Measurements from ENCODE around the gene ESRRG. TPM values are rescaled to one million over a fixed set of nuclear protein-coding genes. Genes with fewer than 3 reads are reported as not detected.

ESRRG gene
- total RNA-seq, 4 donors from 2014 or later: 0.76 to 7.0 (median 5.2) TPM

GRCh38 chr1:216599851-216600250 is 123.4 kb downstream of the ESRRG start:
- 90 to 92% methylated on average over 6 of the region's 6 CpGs for WGBS, 2 donors
- intact Hi-C loops (cut with DNase I; ENCODE audit: low total_unique reads): no loop called here

DNA sequence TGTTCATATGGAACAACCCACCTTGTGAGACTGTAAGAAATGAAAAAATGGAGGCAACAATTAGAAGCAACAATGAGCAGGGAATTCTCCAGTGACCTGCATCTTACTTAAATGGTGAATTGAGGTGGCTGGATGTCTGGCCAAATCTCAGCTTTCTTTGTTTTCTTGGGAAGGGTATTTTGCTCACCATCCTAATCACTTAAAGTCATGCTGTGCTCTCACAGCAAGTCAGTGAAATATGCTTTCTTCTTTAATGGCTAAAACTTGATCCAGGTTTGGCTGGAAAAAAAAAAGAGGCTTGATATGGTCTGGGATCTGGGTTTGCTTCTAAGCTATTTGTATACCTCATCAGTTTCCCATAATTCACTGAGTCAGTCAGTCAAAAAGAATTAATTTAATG is 124.8 kb downstream of the ESRRG start:
- no peak overlapping the region for H3K4me3 ChIP-seq (ENCODE audit: low read depth, poor library complexity, severe bottlenecking)
- no peak for TF ChIP-seq POLR2A (IDR thresholded peaks at IDR 0.05)
- TF ChIP-seq, protein P1, sequence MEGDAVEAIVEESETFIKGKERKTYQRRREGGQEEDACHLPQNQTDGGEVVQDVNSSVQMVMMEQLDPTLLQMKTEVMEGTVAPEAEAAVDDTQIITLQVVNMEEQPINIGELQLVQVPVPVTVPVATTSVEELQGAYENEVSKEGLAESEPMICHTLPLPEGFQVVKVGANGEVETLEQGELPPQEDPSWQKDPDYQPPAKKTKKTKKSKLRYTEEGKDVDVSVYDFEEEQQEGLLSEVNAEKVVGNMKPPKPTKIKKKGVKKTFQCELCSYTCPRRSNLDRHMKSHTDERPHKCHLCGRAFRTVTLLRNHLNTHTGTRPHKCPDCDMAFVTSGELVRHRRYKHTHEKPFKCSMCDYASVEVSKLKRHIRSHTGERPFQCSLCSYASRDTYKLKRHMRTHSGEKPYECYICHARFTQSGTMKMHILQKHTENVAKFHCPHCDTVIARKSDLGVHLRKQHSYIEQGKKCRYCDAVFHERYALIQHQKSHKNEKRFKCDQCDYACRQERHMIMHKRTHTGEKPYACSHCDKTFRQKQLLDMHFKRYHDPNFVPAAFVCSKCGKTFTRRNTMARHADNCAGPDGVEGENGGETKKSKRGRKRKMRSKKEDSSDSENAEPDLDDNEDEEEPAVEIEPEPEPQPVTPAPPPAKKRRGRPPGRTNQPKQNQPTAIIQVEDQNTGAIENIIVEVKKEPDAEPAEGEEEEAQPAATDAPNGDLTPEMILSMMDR (IDR thresholded peaks at IDR 0.05): no peak
- intact Hi-C loops (cut with DNase I; ENCODE audit: low total_unique reads): no loop called here
- DNase-seq (ENCODE audit: low spot score in 2 of 2): no peak

More at GRCh38 chr1:216599851-216600250, 123.4 kb downstream of the ESRRG start:
- DNase-seq (ENCODE audit: low spot score in 2 of 2): no peak
- H3K4me3 ChIP-seq (ENCODE audit: low read depth, poor library complexity, severe bottlenecking): no peak overlapping the region
- no peak for TF ChIP-seq POLR2A (IDR thresholded peaks at IDR 0.05)
- TF ChIP-seq, protein P1 (IDR thresholded peaks at IDR 0.05): no peak

- intact Hi-C loops (cut with DNase I; ENCODE audit: low total_unique reads): no loop called here
- TF ChIP-seq, protein P1 (IDR thresholded peaks at IDR 0.05): no peak
- TF ChIP-seq POLR2A (IDR thresholded peaks at IDR 0.05): no peak
- 49 to 58% methylated on average over 7 of the region's 7 CpGs for WGBS, 2 donors
- H3K4me3 ChIP-seq (ENCODE audit: low read depth, poor library complexity, severe bottlenecking): no peak overlapping the region
- no peak for DNase-seq (ENCODE audit: low spot score in 2 of 2)
Observed at GRCh38 chr1:216596281-216596862, 126.9 kb downstream of the ESRRG start.

DNA sequence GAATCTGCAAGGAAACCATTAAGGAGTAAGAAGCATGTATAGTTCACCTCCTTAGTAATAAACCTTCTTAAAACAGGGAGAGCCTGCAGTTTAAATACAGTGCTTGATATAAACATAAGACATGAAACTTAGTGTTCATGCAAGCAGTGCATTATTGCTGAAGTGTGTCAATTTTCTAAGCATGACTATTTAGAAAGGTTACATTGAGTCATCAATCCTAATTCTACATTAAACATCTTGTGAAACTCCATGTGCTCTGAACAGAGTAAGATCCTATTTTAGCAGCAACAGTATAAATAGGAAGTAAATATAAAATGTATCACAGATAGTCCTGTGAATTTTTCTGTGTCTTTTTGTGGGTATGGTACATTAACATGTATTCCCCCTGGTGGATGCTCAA is 135.5 kb downstream of the ESRRG start:
- H3K4me3 ChIP-seq (ENCODE audit: low read depth, poor library complexity, severe bottlenecking): no peak overlapping the region
- intact Hi-C loops (cut with DNase I; ENCODE audit: low total_unique reads): no loop called here
- no peak for DNase-seq (ENCODE audit: low spot score in 2 of 2)
- TF ChIP-seq POLR2A (IDR thresholded peaks at IDR 0.05): no peak
- TF ChIP-seq, protein P1 (IDR thresholded peaks at IDR 0.05): no peak

DNA sequence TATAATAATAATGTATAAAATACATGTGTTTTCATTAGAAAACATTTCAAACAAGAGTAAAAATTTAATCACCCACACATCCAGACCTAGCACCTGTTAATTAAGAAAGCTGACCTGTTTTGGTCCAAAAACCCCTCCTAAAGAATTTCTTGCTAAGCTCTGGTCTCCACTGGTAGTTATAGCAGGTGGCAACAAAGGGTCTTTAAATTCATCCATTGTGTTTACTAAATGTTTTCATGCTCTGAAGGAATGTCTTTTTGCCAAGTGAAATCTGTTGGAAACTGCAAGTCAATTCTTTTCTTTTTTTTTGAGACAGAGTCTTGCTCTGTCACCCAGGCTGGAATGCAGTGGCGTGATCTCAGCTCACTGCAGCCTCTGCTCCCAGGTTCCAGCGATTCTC is 141.1 kb downstream of the ESRRG start:
- TF ChIP-seq POLR2A (IDR thresholded peaks at IDR 0.05): no peak
- TF ChIP-seq, protein P1 (IDR thresholded peaks at IDR 0.05): no peak
- H3K4me3 ChIP-seq (ENCODE audit: low read depth, poor library complexity, severe bottlenecking): no peak overlapping the region
- intact Hi-C loops (cut with DNase I; ENCODE audit: low total_unique reads): no loop called here
- no peak for DNase-seq (ENCODE audit: low spot score in 2 of 2)
- WGBS, 2 donors: 87 to 89% methylated on average over 2 of the region's 2 CpGs

GRCh38 chr1:216580538-216581057 is 142.6 kb downstream of the ESRRG start:
- TF ChIP-seq, protein P1 (IDR thresholded peaks at IDR 0.05): no peak
- no peak for TF ChIP-seq POLR2A (IDR thresholded peaks at IDR 0.05)
- 44 to 64% methylated on average over 2 of the region's 2 CpGs for WGBS, 2 donors
- DNase-seq (ENCODE audit: low spot score in 2 of 2): no peak
- intact Hi-C loops (cut with DNase I; ENCODE audit: low total_unique reads): no loop called here
- H3K4me3 ChIP-seq (ENCODE audit: low read depth, poor library complexity, severe bottlenecking): no peak overlapping the region

All from lower leg skin (tissue), 4 donors.